HL-60 (cell line): ENCODE results near the gene GRB10.

Experiments
- DNase-seq, 2 experiments: peaks; one replicate each; pipeline ENCODE4 v3.0.0-alpha.2; 2010 to 2020; ENCODE audit warnings: low read depth in 1 of 2, low spot score in 1 of 2
- H3K27ac ChIP-seq: fragments of 250-450 bp; sonication (Bioruptor Pico); replicated peaks from 2 replicates; pipeline ENCODE4 v1.5.1; 2020; ENCODE audit warnings: mild to moderate bottlenecking, moderate library complexity
- H3K27me3 ChIP-seq: fragments of 250-450 bp; sonication (Bioruptor Pico); 2 replicates; pipeline ENCODE4 v1.5.1; 2021; ENCODE audit warnings: mild to moderate bottlenecking, moderate library complexity; ENCODE audit not compliant: insufficient read depth, poor library complexity, severe bottlenecking
- H3K4me3 ChIP-seq: replicated peaks from 2 replicates; pipeline ENCODE4 v1.5.1; 2011; ENCODE audit warnings: mild to moderate bottlenecking, control low read depth, low read length; ENCODE audit not compliant: insufficient read depth
- CTCF ChIP-seq: IDR thresholded peaks from one replicate; pipeline ENCODE4 v1.5.1; 2011; ENCODE audit warnings: low read length, control low read depth, inconsistent platforms; ENCODE audit not compliant: insufficient read depth
- GABPA ChIP-seq: IDR thresholded peaks from 2 replicates; pipeline ENCODE4 v1.6.1; 2012; ENCODE audit warnings: low read depth
- POLR2AphosphoS5 ChIP-seq: IDR thresholded peaks from 2 replicates; pipeline ENCODE4 v1.6.1; 2012; ENCODE audit warnings: low read depth
- SPI1 ChIP-seq: IDR thresholded peaks from 2 replicates; pipeline ENCODE4 v1.6.1; 2012; ENCODE audit warnings: low read depth, mild to moderate bottlenecking, borderline replicate concordance
- TF ChIP-seq, protein P1 (sequence below): IDR thresholded peaks from 2 replicates; pipeline ENCODE4 v1.6.1; 2012; ENCODE audit warnings: low read depth; ENCODE audit not compliant: insufficient replicate concordance

Gene GRB10

DNA sequence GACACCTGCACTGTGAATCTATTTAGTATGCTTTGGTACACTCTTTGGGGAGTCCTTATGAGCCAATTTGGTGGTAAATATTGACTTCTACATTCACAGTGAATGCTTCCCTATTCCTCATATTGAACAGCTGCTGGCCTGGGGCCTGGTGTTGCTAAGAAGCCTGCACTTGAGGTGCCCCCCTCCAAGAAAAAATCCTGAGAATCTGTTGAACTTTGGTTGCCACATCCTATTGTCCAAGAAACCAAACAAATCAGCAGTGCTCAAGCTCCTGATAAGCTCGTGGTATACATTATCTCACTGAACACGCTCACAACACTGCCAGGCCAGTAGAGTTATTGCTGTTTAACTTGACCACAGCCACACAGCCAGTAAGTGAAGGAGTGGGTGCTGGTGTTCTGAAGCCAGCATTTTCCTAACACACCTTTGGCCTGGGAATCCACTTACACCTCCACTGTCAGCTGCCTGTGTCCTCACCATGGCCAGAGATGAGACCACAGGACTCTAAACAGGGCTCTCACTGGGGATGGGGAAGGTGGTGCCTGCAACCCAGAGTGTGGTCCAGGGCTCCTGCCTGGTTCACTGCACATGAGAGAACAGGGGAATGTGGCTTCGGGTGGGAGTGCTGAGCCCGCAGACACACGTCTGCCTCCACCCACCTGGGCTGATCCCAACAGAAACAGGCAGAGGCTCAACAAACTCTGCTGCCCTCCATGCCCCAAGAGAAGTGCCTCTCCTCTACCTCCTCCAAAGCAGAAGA lies 224.2 kb downstream of the GRB10 start:
- DNase-seq = no peak
- H3K27ac ChIP-seq = no peak overlapping the region
- peaks cover 12% of the 10 kb centered on the region for H3K27me3 ChIP-seq
- TF ChIP-seq CTCF (no peak), POLR2AphosphoS5 (no peak), GABPA (no peak), SPI1 (no peak)
- TF ChIP-seq, protein P1, sequence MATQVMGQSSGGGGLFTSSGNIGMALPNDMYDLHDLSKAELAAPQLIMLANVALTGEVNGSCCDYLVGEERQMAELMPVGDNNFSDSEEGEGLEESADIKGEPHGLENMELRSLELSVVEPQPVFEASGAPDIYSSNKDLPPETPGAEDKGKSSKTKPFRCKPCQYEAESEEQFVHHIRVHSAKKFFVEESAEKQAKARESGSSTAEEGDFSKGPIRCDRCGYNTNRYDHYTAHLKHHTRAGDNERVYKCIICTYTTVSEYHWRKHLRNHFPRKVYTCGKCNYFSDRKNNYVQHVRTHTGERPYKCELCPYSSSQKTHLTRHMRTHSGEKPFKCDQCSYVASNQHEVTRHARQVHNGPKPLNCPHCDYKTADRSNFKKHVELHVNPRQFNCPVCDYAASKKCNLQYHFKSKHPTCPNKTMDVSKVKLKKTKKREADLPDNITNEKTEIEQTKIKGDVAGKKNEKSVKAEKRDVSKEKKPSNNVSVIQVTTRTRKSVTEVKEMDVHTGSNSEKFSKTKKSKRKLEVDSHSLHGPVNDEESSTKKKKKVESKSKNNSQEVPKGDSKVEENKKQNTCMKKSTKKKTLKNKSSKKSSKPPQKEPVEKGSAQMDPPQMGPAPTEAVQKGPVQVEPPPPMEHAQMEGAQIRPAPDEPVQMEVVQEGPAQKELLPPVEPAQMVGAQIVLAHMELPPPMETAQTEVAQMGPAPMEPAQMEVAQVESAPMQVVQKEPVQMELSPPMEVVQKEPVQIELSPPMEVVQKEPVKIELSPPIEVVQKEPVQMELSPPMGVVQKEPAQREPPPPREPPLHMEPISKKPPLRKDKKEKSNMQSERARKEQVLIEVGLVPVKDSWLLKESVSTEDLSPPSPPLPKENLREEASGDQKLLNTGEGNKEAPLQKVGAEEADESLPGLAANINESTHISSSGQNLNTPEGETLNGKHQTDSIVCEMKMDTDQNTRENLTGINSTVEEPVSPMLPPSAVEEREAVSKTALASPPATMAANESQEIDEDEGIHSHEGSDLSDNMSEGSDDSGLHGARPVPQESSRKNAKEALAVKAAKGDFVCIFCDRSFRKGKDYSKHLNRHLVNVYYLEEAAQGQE = no peak
- no peak overlapping the region for H3K4me3 ChIP-seq

GRCh38 chr7:50557099-50557498 lies 225.6 kb downstream of the GRB10 start:
- TF ChIP-seq GABPA (no peak), CTCF (no peak), SPI1 (no peak), POLR2AphosphoS5 (no peak)
- TF ChIP-seq, protein P1 = no peak
- DNase-seq = no peak
- Histone ChIP-seq H3K4me3 (no peak overlapping the region), H3K27me3 (peaks cover 12% of the 10 kb centered on the region), H3K27ac (no peak overlapping the region)

- no peak for TF ChIP-seq GABPA
- TF ChIP-seq CTCF = no peak
- no peak for TF ChIP-seq POLR2AphosphoS5
- no peak for TF ChIP-seq SPI1
- TF ChIP-seq, protein P1 = no peak
- peaks cover 12% of the 10 kb centered on the region for H3K27me3 ChIP-seq
- no peak overlapping the region for H3K27ac ChIP-seq
- DNase-seq = no peak
- H3K4me3 ChIP-seq = no peak overlapping the region
Observed at GRCh38 chr7:50556247-50556991, 226.3 kb downstream of the GRB10 start.
